Stimulated activated CD4-positive, alpha-beta T cell treated with anti-CD3 and anti-CD28 coated beads, Interleukin-4, amount 100 ng/mL, for 4 hours (primary cell): ENCODE results near the gene CFAP61.

Experiments used
- DNase-seq, 2 experiments: peaks; one replicate each; pipeline ENCODE4 v3.0.0-alpha.2; 2020

The CFAP61 gene

DNA sequence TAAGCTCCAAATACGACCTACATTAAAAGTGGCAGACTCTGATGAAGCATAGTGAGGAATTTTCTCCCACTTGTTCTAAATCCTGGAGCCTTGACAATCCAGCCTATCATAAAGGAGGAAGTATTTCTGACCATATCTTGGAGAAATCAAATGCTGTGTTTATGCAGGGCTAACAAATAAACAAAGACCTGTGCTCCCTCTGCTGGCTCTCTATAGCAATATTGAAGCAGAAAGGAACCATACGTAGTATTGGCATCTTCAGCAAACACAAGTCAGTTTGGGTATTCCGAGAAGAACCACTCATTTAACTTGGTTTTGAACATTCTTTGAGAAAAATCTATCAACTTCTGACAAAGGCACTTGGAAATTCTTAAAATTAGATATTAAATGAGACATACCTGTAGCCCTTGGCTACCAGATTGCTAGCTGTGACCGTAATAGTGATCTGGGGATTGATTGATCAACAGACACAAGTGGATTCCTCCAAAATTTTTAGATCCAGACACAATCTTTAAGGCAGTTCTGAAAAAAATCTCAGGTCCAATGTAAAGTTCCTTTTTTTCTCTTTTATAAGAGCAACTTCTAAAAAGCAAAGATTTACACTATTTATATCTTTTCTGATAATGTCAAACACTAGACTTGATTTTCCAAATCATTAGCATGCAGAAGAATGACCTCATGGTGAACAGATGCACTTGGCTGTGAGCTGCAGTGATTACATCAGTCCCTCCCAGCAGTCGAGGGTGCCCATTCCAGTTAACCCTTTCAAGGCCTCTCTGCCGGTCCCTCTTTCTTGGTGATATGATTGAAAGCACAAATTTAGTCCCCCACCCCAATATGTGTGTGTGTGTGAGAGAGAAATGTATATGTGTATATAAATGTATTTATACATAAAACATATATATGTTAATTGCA lies 355.8 kb downstream of the CFAP61 start:
- no peak for DNase-seq

GRCh38 chr20:20409331-20409730 lies 357.0 kb downstream of the CFAP61 start:
- DNase-seq, result no peak
